ENCODE data around the gene DYNC2H1. TPM values are rescaled to one million over a fixed set of nuclear protein-coding genes. Genes with fewer than 3 reads are reported as not detected.

The DYNC2H1 gene
- total RNA-seq, 1 donor from 2014 or later = 7.1 TPM

- Histone ChIP-seq H3K36me3 (peaks cover 0 to 5% of the 10 kb centered on the region in 2 donors), H3K9me3 (no peaks in the 10 kb centered on the region), H3K27ac (no peak overlapping the region), H3K4me1 (no peaks in the 10 kb centered on the region), H3K4me3 (no peak overlapping the region), H3K27me3 (no peaks in the 10 kb centered on the region)
- intact Hi-C loops (cut with DNase I) = no loop called here
- no peak for TF ChIP-seq CTCF (IDR thresholded peaks at IDR 0.05)
- DNase-seq (ENCODE audit: low spot score in 2 of 2) = no peak
Measured at GRCh38 chr11:103332409-103332808, 223.2 kb downstream of the DYNC2H1 start.

GRCh38 chr11:103338621-103339484, 229.6 kb downstream of the DYNC2H1 start:
- no peak for DNase-seq (ENCODE audit: low spot score in 2 of 2)
- H3K27ac ChIP-seq = no peak overlapping the region
- intact Hi-C loops (cut with DNase I) = no loop called here
- H3K36me3 ChIP-seq = no peaks in the 10 kb centered on the region
- TF ChIP-seq CTCF (IDR thresholded peaks at IDR 0.05) = no peak
- no peaks in the 10 kb centered on the region for H3K4me1 ChIP-seq
- no peaks in the 10 kb centered on the region for H3K27me3 ChIP-seq
- no peaks in the 10 kb centered on the region for H3K9me3 ChIP-seq
- H3K4me3 ChIP-seq = no peak overlapping the region

- Histone ChIP-seq H3K9me3 (no peaks in the 10 kb centered on the region), H3K36me3 (no peaks in the 10 kb centered on the region), H3K4me1 (no peaks in the 10 kb centered on the region), H3K4me3 (no peak overlapping the region), H3K27ac (no peak overlapping the region), H3K27me3 (no peaks in the 10 kb centered on the region)
- intact Hi-C loops (cut with DNase I) = no loop called here
- DNase-seq (ENCODE audit: low spot score in 2 of 2) = no peak
- TF ChIP-seq CTCF (IDR thresholded peaks at IDR 0.05) = no peak
Measured at GRCh38 chr11:103339485-103339857, 230.2 kb downstream of the DYNC2H1 start.

GRCh38 chr11:103340956-103341355, 231.7 kb downstream of the DYNC2H1 start:
- H3K4me3 ChIP-seq = no peak overlapping the region
- H3K27ac ChIP-seq = no peak overlapping the region
- H3K9me3 ChIP-seq = no peaks in the 10 kb centered on the region
- H3K4me1 ChIP-seq = no peaks in the 10 kb centered on the region
- DNase-seq (ENCODE audit: low spot score in 2 of 2) = no peak
- no peaks in the 10 kb centered on the region for H3K36me3 ChIP-seq
- TF ChIP-seq CTCF (IDR thresholded peaks at IDR 0.05) = no peak
- intact Hi-C loops (cut with DNase I) = no loop called here
- no peaks in the 10 kb centered on the region for H3K27me3 ChIP-seq

GRCh38 chr11:103344886-103345285, 235.7 kb downstream of the DYNC2H1 start:
- intact Hi-C loops (cut with DNase I) = no loop called here
- no peak for TF ChIP-seq CTCF (IDR thresholded peaks at IDR 0.05)
- H3K27ac ChIP-seq = no peak overlapping the region
- no peak for DNase-seq (ENCODE audit: low spot score in 2 of 2)
- H3K4me3 ChIP-seq = no peak overlapping the region
- H3K27me3 ChIP-seq = no peaks in the 10 kb centered on the region
- H3K4me1 ChIP-seq = no peaks in the 10 kb centered on the region
- H3K9me3 ChIP-seq = no peaks in the 10 kb centered on the region
- no peaks in the 10 kb centered on the region for H3K36me3 ChIP-seq

All from ascending aorta (tissue), 2 donors.